IMR-90 (cell line): ENCODE results near the gene LEPR. TPM values are rescaled to one million over a fixed set of nuclear protein-coding genes. Genes with fewer than 3 reads are reported as not detected.

Experiments used
- ATAC-seq: fragments of 200-7000 bp; cut with Tn5 transposase; 2 replicates; pipeline ENCODE4 v1.9.1; 2020; ENCODE audit warnings: low read depth, mild to moderate bottlenecking, moderate library complexity
- BruUV-seq: library from RNA; stranded (reverse); fragments of 400-500 nt; replicated peaks from 2 replicates; lab custom pipeline; 2021; lab: Mats Ljungman, UMichigan
- CTCF ChIA-PET: fragments of 300-600 bp; formaldehyde crosslinking; extraction: SDS; loops from one replicate; lab custom pipeline; 2021; ENCODE audit warnings: antibody characterized with exemption; lab: Yijun Ruan, JAX
- POLR2A ChIA-PET: fragments of 300-600 bp; sonication (Branson Sonifier 250); formaldehyde crosslinking; loops from one replicate; lab custom pipeline; 2022; ENCODE audit warnings: antibody characterized with exemption; ENCODE audit not compliant: unreplicated experiment; lab: Charles Lee
- DNase-seq: peaks from one replicate; pipeline ENCODE4 v3.0.0; 2013
- H2AFZ ChIP-seq: replicated peaks from 2 replicates; pipeline ENCODE3; 2013; ENCODE audit warnings: low read length, mild to moderate bottlenecking; ENCODE audit not compliant: poor library complexity
- H2AK5ac ChIP-seq: 2 replicates; pipeline ENCODE4 v1.6.1; 2013; ENCODE audit warnings: low read depth, low read length, inconsistent platforms
- H2AK9ac ChIP-seq: replicated peaks from 2 replicates; pipeline ENCODE3; 2013; ENCODE audit warnings: mild to moderate bottlenecking, low read depth, low read length, moderate library complexity; ENCODE audit not compliant: poor library complexity
- H2BK120ac ChIP-seq: 2 replicates; pipeline ENCODE4 v1.6.1; 2013; ENCODE audit warnings: low read depth, low read length, inconsistent platforms
- H2BK15ac ChIP-seq: 3 replicates; pipeline ENCODE4 v1.6.1; 2013; ENCODE audit warnings: low read depth, low read length, inconsistent platforms
- H2BK20ac ChIP-seq: 2 replicates; pipeline ENCODE4 v1.6.1; 2013; ENCODE audit warnings: low read depth, mild to moderate bottlenecking, inconsistent platforms, low read length, moderate library complexity
- H2BK5ac ChIP-seq: 2 replicates; pipeline ENCODE4 v1.6.1; 2013; ENCODE audit warnings: mild to moderate bottlenecking, low read depth, low read length, inconsistent platforms; ENCODE audit not compliant: poor library complexity, severe bottlenecking
- H3K14ac ChIP-seq: replicated peaks from 2 replicates; pipeline ENCODE4 v1.6.1; 2013; ENCODE audit warnings: low read depth, low read length, inconsistent platforms
- H3K18ac ChIP-seq: 2 replicates; pipeline ENCODE4 v1.6.1; 2013; ENCODE audit warnings: low read depth, low read length, control low read depth
- H3K23ac ChIP-seq: 2 replicates; pipeline ENCODE4 v1.6.1; 2013; ENCODE audit warnings: low read depth, low read length, inconsistent platforms
- H3K27ac ChIP-seq: 2 replicates; pipeline ENCODE4 v1.5.1; 2013; ENCODE audit warnings: mild to moderate bottlenecking, control low read depth, low read length; ENCODE audit not compliant: insufficient read depth
- H3K27me3 ChIP-seq: 2 replicates; pipeline ENCODE4 v1.6.1; 2013; ENCODE audit warnings: low read length; ENCODE audit not compliant: control insufficient read depth, insufficient read depth
- H3K36me3 ChIP-seq: 2 replicates; pipeline ENCODE4 v1.6.1; 2013; ENCODE audit warnings: low read length, mixed read lengths; ENCODE audit not compliant: control insufficient read depth, insufficient read depth
- H3K4ac ChIP-seq: 2 replicates; pipeline ENCODE4 v1.6.1; 2013; ENCODE audit warnings: low read depth, low read length, inconsistent platforms
- H3K4me1 ChIP-seq: 2 replicates; pipeline ENCODE4 v1.6.1; 2013; ENCODE audit warnings: low read length, mixed read lengths; ENCODE audit not compliant: control insufficient read depth, insufficient read depth
- H3K4me2 ChIP-seq: 2 replicates; pipeline ENCODE4 v1.6.1; 2013; ENCODE audit warnings: low read depth, mild to moderate bottlenecking, control low read depth, low read length, moderate library complexity
- H3K4me3 ChIP-seq: 2 replicates; pipeline ENCODE4 v1.5.1; 2013; ENCODE audit warnings: low read depth, mild to moderate bottlenecking, control low read depth, low read length, moderate library complexity; ENCODE audit not compliant: insufficient read depth
- H3K56ac ChIP-seq: 2 replicates; pipeline ENCODE4 v1.6.1; 2013; ENCODE audit warnings: low read length, inconsistent platforms; ENCODE audit not compliant: insufficient read depth; ENCODE audit errors: extremely low read depth
- H3K79me1 ChIP-seq, 2 experiments: 2 replicates each; pipeline ENCODE4 v1.6.1; 2013; ENCODE audit warnings: low read length in 2 of 2, inconsistent platforms in 1 of 2, low read depth in 1 of 2
- H3K9ac ChIP-seq: 2 replicates; pipeline ENCODE4 v1.6.1; 2013; ENCODE audit warnings: low read depth, low read length, control low read depth
- H3K9me1 ChIP-seq: 2 replicates; pipeline ENCODE4 v1.6.1; 2013; ENCODE audit warnings: low read length, inconsistent platforms; ENCODE audit not compliant: insufficient read depth
- H3K9me3 ChIP-seq: 2 replicates; pipeline ENCODE4 v1.6.1; 2013; ENCODE audit warnings: low read length; ENCODE audit not compliant: control insufficient read depth, insufficient read depth
- H4K20me1 ChIP-seq: 2 replicates; pipeline ENCODE4 v1.6.1; 2013; ENCODE audit warnings: low read length, inconsistent platforms; ENCODE audit not compliant: insufficient read depth
- H4K5ac ChIP-seq: 2 replicates; pipeline ENCODE4 v1.6.1; 2013; ENCODE audit warnings: mild to moderate bottlenecking, low read depth, low read length, control low read depth
- H4K8ac ChIP-seq, 2 experiments: 2 replicates each; pipeline ENCODE4 v1.6.1; 2013; ENCODE audit warnings: low read depth in 2 of 2, low read length in 2 of 2, control low read depth in 1 of 2, inconsistent platforms in 1 of 2
- H4K91ac ChIP-seq: 2 replicates; pipeline ENCODE4 v1.6.1; 2013; ENCODE audit warnings: low read depth, low read length, inconsistent platforms; ENCODE audit not compliant: insufficient read depth
- CEBPB ChIP-seq: IDR thresholded peaks from 2 replicates; pipeline ENCODE4 v1.6.1; 2012; ENCODE audit warnings: low read depth, low read length, improper control_type of control experiment
- CHD1 ChIP-seq: IDR thresholded peaks from 2 replicates; pipeline ENCODE4 v1.6.1; 2012; ENCODE audit warnings: low read depth, low read length, improper control_type of control experiment
- MAFK ChIP-seq: IDR thresholded peaks from 2 replicates; pipeline ENCODE4 v1.6.1; 2012; ENCODE audit warnings: low read depth, low read length, improper control_type of control experiment
- MXI1 ChIP-seq: IDR thresholded peaks from 2 replicates; pipeline ENCODE4 v1.6.1; 2012; ENCODE audit warnings: low read depth, mild to moderate bottlenecking, low read length, moderate library complexity, borderline replicate concordance
- WGBS, 2 experiments: methylation state at CpG; one replicate each; pipeline versions ENCODE4 v1.1.5 to v1.1.7; 2013; ENCODE audit warnings: missing lambda C conversion rate in 2 of 2; ENCODE audit not compliant: insufficient read length in 1 of 2; ENCODE audit errors: extremely low coverage in 2 of 2; 5-methylcytosine and 5-hydroxymethylcytosine counted together
- dilution Hi-C: fragments of 300-500 bp; cut with HindIII; formaldehyde crosslinking; loops from one replicate; pipeline ENCODE4 v1.14.3; 2018; ENCODE audit warnings: low sequenced_read_pairs; ENCODE audit not compliant: unreplicated experiment
- in situ Hi-C: fragments of 300-500 bp; cut with MboI; formaldehyde crosslinking; loops from 3 replicates; pipeline ENCODE4 v1.14.3; 2019; ENCODE audit warnings: low sequenced_read_pairs, inconsistent platforms, mixed read lengths
- intact Hi-C: fragments of 100-400 bp; cut with micrococcal nuclease; formaldehyde crosslinking; loops from 2 replicates; pipeline ENCODE4 v1.10.0; 2022
- polyA plus RNA-seq, 3 experiments: library from polyadenylated mRNA; depleted of rRNA; stranded (reverse); fragments of >200 nt; gene quantifications; 2 replicates each; pipeline ENCODE4 v1.2.3, GENCODE V29; 2012; ENCODE audit warnings: low replicate concordance in 1 of 3
- total RNA-seq: library from RNA; depleted of rRNA; stranded (reverse); fragments of >200 nt; gene quantifications from 2 replicates; pipeline ENCODE4 v1.2.3, GENCODE V29; 2012
- TF ChIP-seq, protein P1 (sequence below): fragments of 150-350 bp; IDR thresholded peaks from 2 replicates; pipeline ENCODE4 v1.6.1; 2016; ENCODE audit warnings: low read depth, mild to moderate bottlenecking, low read length, moderate library complexity, borderline replicate concordance
- TF ChIP-seq, protein P2 (sequence below): fragments of 150-350 bp; IDR thresholded peaks from 2 replicates; pipeline ENCODE4 v1.6.1; 2017; ENCODE audit warnings: mild to moderate bottlenecking, antibody characterized with exemption, low read length, low read depth
- TF ChIP-seq, protein P3 (sequence below): conservative IDR thresholded peaks from 2 replicates; pipeline ENCODE4 v1.5.1; 2012; ENCODE audit warnings: mild to moderate bottlenecking, low read depth, low read length, improper control_type of control experiment

Gene LEPR
- total and polyA plus RNA-seq, 2 of the 4 experiments (the other 2 are of a cell fraction): 2.1 to 8.8 TPM

DNA sequence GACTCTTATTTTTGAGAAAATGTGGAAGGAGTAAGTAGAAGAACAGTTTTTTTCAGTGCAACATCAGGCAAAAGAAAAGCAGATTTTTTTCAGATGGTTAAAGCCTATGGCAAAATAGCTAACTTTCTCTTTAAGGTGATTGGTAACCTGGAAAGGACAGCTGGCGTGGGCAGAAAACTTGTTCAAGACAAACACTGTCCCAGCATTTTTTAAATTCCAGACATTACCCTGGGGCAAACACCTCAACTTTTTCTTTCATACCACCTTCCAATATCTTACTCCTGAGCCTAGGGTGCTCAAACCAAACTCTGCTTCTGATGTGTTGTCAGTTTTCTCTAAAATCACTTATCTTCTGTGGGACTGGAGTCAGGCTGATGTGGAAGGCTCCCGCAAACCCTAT is 2.7 kb upstream of the LEPR start:
- Histone ChIP-seq H3K79me1 (peaks cover 7 to 8% of the 10 kb centered on the region in 2 experiments; a peak in 3 of 4 replicates), H3K27ac (no peak overlapping the region), H3K36me3 (no peaks in the 10 kb centered on the region), H3K27me3 (no peaks in the 10 kb centered on the region), H3K9me3 (no peaks in the 10 kb centered on the region), H3K4me3 (no peak overlapping the region), H3K23ac (no peak overlapping the region), H4K5ac (no peak overlapping the region), H4K91ac (no peak overlapping the region), H2AK9ac (no peak overlapping the region), H3K4ac (no peak overlapping the region), H2AK5ac (no peak overlapping the region), H3K4me1 (peaks cover 9% of the 10 kb centered on the region), H2BK5ac (no peak overlapping the region), H2BK20ac (no peak overlapping the region), H3K4me2 (no peak overlapping the region), H3K9ac (no peak overlapping the region), H3K56ac (no peak overlapping the region), H2AFZ (no peak overlapping the region), H4K8ac (no peak overlapping the region), H3K14ac (no peak overlapping the region), H3K9me1 (peaks cover 7% of the 10 kb centered on the region; the same call in 1 of the 2 replicates), H3K18ac (no peak overlapping the region), H2BK120ac (no peak overlapping the region), H2BK15ac (no peak overlapping the region), H4K20me1 (no peaks in the 10 kb centered on the region; the same call in 1 of the 2 replicates)
- ATAC-seq (no peak), DNase-seq (no peak)
- ChIA-PET POLR2A (no interaction called here), CTCF (no interaction called here)
- no CpG with 5 or more reads among the region's 2 CpGs for WGBS, 2 experiments
- intact Hi-C loops: no loop called here
- no TSS peak for BruUV-seq
- no peak for TF ChIP-seq MXI1
- TF ChIP-seq, protein P1, sequence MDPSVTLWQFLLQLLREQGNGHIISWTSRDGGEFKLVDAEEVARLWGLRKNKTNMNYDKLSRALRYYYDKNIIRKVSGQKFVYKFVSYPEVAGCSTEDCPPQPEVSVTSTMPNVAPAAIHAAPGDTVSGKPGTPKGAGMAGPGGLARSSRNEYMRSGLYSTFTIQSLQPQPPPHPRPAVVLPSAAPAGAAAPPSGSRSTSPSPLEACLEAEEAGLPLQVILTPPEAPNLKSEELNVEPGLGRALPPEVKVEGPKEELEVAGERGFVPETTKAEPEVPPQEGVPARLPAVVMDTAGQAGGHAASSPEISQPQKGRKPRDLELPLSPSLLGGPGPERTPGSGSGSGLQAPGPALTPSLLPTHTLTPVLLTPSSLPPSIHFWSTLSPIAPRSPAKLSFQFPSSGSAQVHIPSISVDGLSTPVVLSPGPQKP: no peak
- TF ChIP-seq, protein P2, sequence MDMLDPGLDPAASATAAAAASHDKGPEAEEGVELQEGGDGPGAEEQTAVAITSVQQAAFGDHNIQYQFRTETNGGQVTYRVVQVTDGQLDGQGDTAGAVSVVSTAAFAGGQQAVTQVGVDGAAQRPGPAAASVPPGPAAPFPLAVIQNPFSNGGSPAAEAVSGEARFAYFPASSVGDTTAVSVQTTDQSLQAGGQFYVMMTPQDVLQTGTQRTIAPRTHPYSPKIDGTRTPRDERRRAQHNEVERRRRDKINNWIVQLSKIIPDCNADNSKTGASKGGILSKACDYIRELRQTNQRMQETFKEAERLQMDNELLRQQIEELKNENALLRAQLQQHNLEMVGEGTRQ: no peak
- no peak for TF ChIP-seq CHD1
- TF ChIP-seq CEBPB: no peak
- no peak for TF ChIP-seq MAFK
- TF ChIP-seq, protein P3, sequence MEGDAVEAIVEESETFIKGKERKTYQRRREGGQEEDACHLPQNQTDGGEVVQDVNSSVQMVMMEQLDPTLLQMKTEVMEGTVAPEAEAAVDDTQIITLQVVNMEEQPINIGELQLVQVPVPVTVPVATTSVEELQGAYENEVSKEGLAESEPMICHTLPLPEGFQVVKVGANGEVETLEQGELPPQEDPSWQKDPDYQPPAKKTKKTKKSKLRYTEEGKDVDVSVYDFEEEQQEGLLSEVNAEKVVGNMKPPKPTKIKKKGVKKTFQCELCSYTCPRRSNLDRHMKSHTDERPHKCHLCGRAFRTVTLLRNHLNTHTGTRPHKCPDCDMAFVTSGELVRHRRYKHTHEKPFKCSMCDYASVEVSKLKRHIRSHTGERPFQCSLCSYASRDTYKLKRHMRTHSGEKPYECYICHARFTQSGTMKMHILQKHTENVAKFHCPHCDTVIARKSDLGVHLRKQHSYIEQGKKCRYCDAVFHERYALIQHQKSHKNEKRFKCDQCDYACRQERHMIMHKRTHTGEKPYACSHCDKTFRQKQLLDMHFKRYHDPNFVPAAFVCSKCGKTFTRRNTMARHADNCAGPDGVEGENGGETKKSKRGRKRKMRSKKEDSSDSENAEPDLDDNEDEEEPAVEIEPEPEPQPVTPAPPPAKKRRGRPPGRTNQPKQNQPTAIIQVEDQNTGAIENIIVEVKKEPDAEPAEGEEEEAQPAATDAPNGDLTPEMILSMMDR: no peak
- dilution Hi-C loops: no loop called here
- in situ Hi-C loops: no loop called here
